ENCODE data around the gene PRDX3.
"Not testable (repeated sequence)": the region's sequence is repeated elsewhere in the genome, so short reads cannot be mapped to it uniquely, and the experiment has no call there.

Gene PRDX3

GRCh38 chr10:119161680-119162451 lies 16.7 kb downstream of the PRDX3 start:
- DNase-seq, result no peak

GRCh38 chr10:119159332-119159731 lies 19.3 kb downstream of the PRDX3 start:
- no peak for DNase-seq

GRCh38 chr10:119153661-119154060 lies 25.0 kb downstream of the PRDX3 start:
- DNase-seq, result no peak

- no peak for DNase-seq
Observed at GRCh38 chr10:119153041-119153440, 25.6 kb downstream of the PRDX3 start.

- not testable (repeated sequence) for DNase-seq
Observed at GRCh38 chr10:119151601-119152000, 27.0 kb downstream of the PRDX3 start.

- DNase-seq, result no peak
Observed at GRCh38 chr10:119149729-119150128, 28.9 kb downstream of the PRDX3 start.

GRCh38 chr10:119149157-119149556 lies 29.5 kb downstream of the PRDX3 start:
- DNase-seq, result no peak

- no peak for DNase-seq
Observed at GRCh38 chr10:119143657-119144056, 35.0 kb downstream of the PRDX3 start.

GRCh38 chr10:119140603-119141245 lies 37.9 kb downstream of the PRDX3 start:
- DNase-seq, result no peak

GRCh38 chr10:119139464-119140067 lies 39.0 kb downstream of the PRDX3 start:
- peak; percentile 56 for DNase-seq

GRCh38 chr10:119138346-119139306 lies 40.0 kb downstream of the PRDX3 start:
- no peak for DNase-seq

GRCh38 chr10:119137878-119138277 lies 40.7 kb downstream of the PRDX3 start:
- not testable (repeated sequence) for DNase-seq

GRCh38 chr10:119136084-119136483 lies 42.5 kb downstream of the PRDX3 start:
- DNase-seq, result no peak

- DNase-seq, result no peak
Observed at GRCh38 chr10:119135513-119135881, 43.1 kb downstream of the PRDX3 start.

- DNase-seq, result no peak
Observed at GRCh38 chr10:119133949-119134348, 44.7 kb downstream of the PRDX3 start.

GRCh38 chr10:119132521-119133345 lies 45.9 kb downstream of the PRDX3 start:
- no peak for DNase-seq

GRCh38 chr10:119131512-119132240 lies 46.9 kb downstream of the PRDX3 start:
- DNase-seq, result no peak

- no peak for DNase-seq
Observed at GRCh38 chr10:119129721-119130120, 48.9 kb downstream of the PRDX3 start.

GRCh38 chr10:119125942-119126341 lies 52.7 kb downstream of the PRDX3 start:
- no peak for DNase-seq

- DNase-seq, result no peak
Observed at GRCh38 chr10:119120875-119121274, 57.7 kb downstream of the PRDX3 start.

- no peak for DNase-seq
Observed at GRCh38 chr10:119120413-119120867, 58.2 kb downstream of the PRDX3 start.

All from activated CD8-positive, alpha-beta memory T cell treated with anti-CD3 and anti-CD28 coated beads, Interleukin-2, amount 50 U/mL, for 4 hours (primary cell).